GM03348 (cell line): Measurements from ENCODE around the gene SLC1A3.
A peak's percentile ranks its signal among the peaks of the same experiment; 100 is the strongest.

Experiments used
- DNase-seq: peaks from one replicate; pipeline ENCODE4 v3.0.0; 2012; ENCODE audit warnings: low spot score

Gene SLC1A3

GRCh38 chr5:36721664-36722235, 115.3 kb downstream of the SLC1A3 start:
- no peak for DNase-seq

GRCh38 chr5:36722900-36723299, 116.5 kb downstream of the SLC1A3 start:
- no peak for DNase-seq

- no peak for DNase-seq
Measured at GRCh38 chr5:36723912-36724311, 117.5 kb downstream of the SLC1A3 start.

- DNase-seq = no peak
Measured at GRCh38 chr5:36724467-36725332, 118.3 kb downstream of the SLC1A3 start.

- DNase-seq = no peak
Measured at GRCh38 chr5:36726317-36726716, 119.9 kb downstream of the SLC1A3 start.

- no peak for DNase-seq
Measured at GRCh38 chr5:36726767-36727166, 120.4 kb downstream of the SLC1A3 start.

GRCh38 chr5:36728697-36729543, 122.5 kb downstream of the SLC1A3 start:
- peak; percentile 79 for DNase-seq

GRCh38 chr5:36730537-36731216, 124.3 kb downstream of the SLC1A3 start:
- no peak for DNase-seq

GRCh38 chr5:36733183-36733582, 126.8 kb downstream of the SLC1A3 start:
- DNase-seq = no peak

- peak; percentile 17 for DNase-seq
Measured at GRCh38 chr5:36734422-36734821, 128.0 kb downstream of the SLC1A3 start.

- no peak for DNase-seq
Measured at GRCh38 chr5:36735891-36736290, 129.5 kb downstream of the SLC1A3 start.
